Upper lobe of right lung (tissue), 1 donor: Measurements from ENCODE around the gene OR6C4. TPM values are rescaled to one million over a fixed set of nuclear protein-coding genes. Genes with fewer than 3 reads are reported as not detected.
"Not testable (repeated sequence)": the region's sequence is repeated elsewhere in the genome, so short reads cannot be mapped to it uniquely, and the experiment has no call there.

ENCODE experiments used
- ATAC-seq: fragments of 200-7000 bp; cut with Tn5 transposase; one replicate; pipeline ENCODE4 v1.9.1; 2020; ENCODE audit warnings: mild to moderate bottlenecking, moderate library complexity
- DNase-seq: peaks from one replicate; pipeline ENCODE4 v3.0.0-alpha.2; 2020
- H3K27ac ChIP-seq: fragments of 200-600 bp; one replicate; pipeline ENCODE4 v1.8.0; 2022
- H3K27me3 ChIP-seq: fragments of 200-600 bp; one replicate; pipeline ENCODE4 v1.8.0; 2022; ENCODE audit warnings: mild to moderate bottlenecking
- H3K36me3 ChIP-seq: fragments of 200-600 bp; one replicate; pipeline ENCODE4 v1.8.0; 2022
- H3K4me1 ChIP-seq: fragments of 200-600 bp; one replicate; pipeline ENCODE4 v1.8.0; 2022
- H3K4me3 ChIP-seq: fragments of 200-600 bp; one replicate; pipeline ENCODE4 v1.8.0; 2022; ENCODE audit warnings: mild to moderate bottlenecking
- H3K9me3 ChIP-seq: fragments of 200-600 bp; one replicate; pipeline ENCODE4 v1.8.0; 2022
- CTCF ChIP-seq: fragments of 200-600 bp; IDR thresholded peaks from one replicate; pipeline ENCODE4 v1.8.0; 2022; ENCODE audit warnings: antibody characterized with exemption
- intact Hi-C: fragments of 100-400 bp; cut with DNase I; formaldehyde crosslinking; loops from one replicate; pipeline ENCODE4 v1.11.0; 2022
- long read RNA-seq: library from polyadenylated mRNA; unstranded; transcript quantifications from one replicate; pipeline ENCODE4 v2.0.0, GENCODE V29; 2021
- total RNA-seq: library from RNA; stranded (reverse); fragmentation: NEBNext Ultra II Directional; extraction: Animal tissue kit (Norgen Biotek cat#: 25700); gene quantifications from one replicate; pipeline ENCODE4 v1.2.1, GENCODE V29; 2021
- donor health status: DM: no; HTN: yes; CAD: no; lungs with severe emphysema.

Gene OR6C4
- total RNA-seq, result not detected
- long read RNA-seq, result 0 reads

GRCh38 chr12:55549302-55549701 lies at the start of gene OR6C4:
TSS of gene OR6C4 (plus strand) at chr12:55549602. CDS start at chr12:55551227, 1,625 bp downstream.
- Histone ChIP-seq H3K4me3 (no peak within 1 kb of the TSS), H3K36me3 (no peaks in the 10 kb centered on the region), H3K27ac (no peak within 1 kb of the TSS), H3K4me1 (no peaks in the 10 kb centered on the region), H3K9me3 (no peaks in the 10 kb centered on the region), H3K27me3 (no peaks in the 10 kb centered on the region)
- ATAC-seq (no peak), DNase-seq (no peak)
- intact Hi-C loops, result no loop called here
- no peak for TF ChIP-seq CTCF

- H3K27me3 ChIP-seq, result no peaks in the 10 kb centered on the region
- no peak for TF ChIP-seq CTCF
- no peak overlapping the region for H3K4me3 ChIP-seq
- intact Hi-C loops, result no loop called here
- DNase-seq (no peak), ATAC-seq (no peak)
- H3K9me3 ChIP-seq, result no peaks in the 10 kb centered on the region
- H3K27ac ChIP-seq, result no peak overlapping the region
- H3K4me1 ChIP-seq, result no peaks in the 10 kb centered on the region
- H3K36me3 ChIP-seq, result no peaks in the 10 kb centered on the region
Observed at GRCh38 chr12:55499810-55500252, 49.6 kb upstream of the OR6C4 start.

DNA sequence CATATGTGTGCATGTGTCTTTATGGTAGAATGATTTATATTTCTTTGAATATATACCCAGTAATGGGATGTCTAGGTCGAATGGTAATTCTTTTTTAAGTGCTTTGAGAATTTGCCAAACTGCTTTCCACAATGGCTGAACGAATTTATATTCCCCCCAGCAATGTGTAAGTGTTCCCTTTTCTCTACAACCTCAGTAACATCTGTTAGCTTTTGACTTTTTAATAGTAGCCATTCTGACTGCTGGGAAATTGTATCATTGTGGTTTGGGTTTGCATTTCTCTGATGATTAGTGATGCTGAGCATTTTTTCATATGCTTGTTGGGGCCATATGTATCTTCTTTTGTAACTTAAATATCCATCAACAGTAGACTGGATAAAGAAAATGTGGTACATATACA lies 47.8 kb upstream of the OR6C4 start:
- H3K27ac ChIP-seq, result no peak overlapping the region
- DNase-seq, result no peak
- H3K27me3 ChIP-seq, result no peaks in the 10 kb centered on the region
- no peaks in the 10 kb centered on the region for H3K4me1 ChIP-seq
- no peak for ATAC-seq
- intact Hi-C loops, result no loop called here
- H3K9me3 ChIP-seq, result no peaks in the 10 kb centered on the region
- TF ChIP-seq CTCF, result no peak
- no peaks in the 10 kb centered on the region for H3K36me3 ChIP-seq
- no peak overlapping the region for H3K4me3 ChIP-seq

GRCh38 chr12:55515696-55516095 lies 33.7 kb upstream of the OR6C4 start:
- no peaks in the 10 kb centered on the region for H3K27me3 ChIP-seq
- no peaks in the 10 kb centered on the region for H3K9me3 ChIP-seq
- TF ChIP-seq CTCF, result no peak
- no peak overlapping the region for H3K4me3 ChIP-seq
- no peaks in the 10 kb centered on the region for H3K36me3 ChIP-seq
- H3K4me1 ChIP-seq, result no peaks in the 10 kb centered on the region
- H3K27ac ChIP-seq, result no peak overlapping the region
- peak; percentile 15 for ATAC-seq
- DNase-seq, result no peak
- intact Hi-C loops, result no loop called here

DNA sequence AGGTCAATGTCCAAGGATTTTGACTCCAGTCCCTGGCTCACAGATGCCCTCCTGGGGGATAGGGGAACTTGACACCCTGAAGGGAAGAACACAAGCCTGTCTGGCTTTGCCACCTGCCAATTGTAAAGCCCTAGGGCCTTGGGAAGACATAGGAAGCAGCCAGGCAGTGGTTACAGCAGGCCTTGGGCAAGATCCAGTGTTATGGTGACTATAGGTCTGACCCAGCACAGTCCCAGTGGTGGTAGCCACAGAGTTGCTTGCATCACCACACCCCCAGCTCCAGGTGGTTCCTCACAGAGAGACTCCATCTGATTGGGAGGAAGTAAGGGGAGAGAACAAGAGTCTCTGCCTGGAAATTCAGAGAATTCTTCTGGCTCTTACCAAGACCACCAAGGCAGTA lies 33.0 kb upstream of the OR6C4 start:
- no peak for TF ChIP-seq CTCF
- Histone ChIP-seq H3K36me3 (no peaks in the 10 kb centered on the region), H3K4me1 (no peaks in the 10 kb centered on the region), H3K27ac (no peak overlapping the region), H3K4me3 (no peak overlapping the region), H3K27me3 (no peaks in the 10 kb centered on the region), H3K9me3 (no peaks in the 10 kb centered on the region)
- ATAC-seq (no peak), DNase-seq (no peak)
- intact Hi-C loops, result no loop called here

DNA sequence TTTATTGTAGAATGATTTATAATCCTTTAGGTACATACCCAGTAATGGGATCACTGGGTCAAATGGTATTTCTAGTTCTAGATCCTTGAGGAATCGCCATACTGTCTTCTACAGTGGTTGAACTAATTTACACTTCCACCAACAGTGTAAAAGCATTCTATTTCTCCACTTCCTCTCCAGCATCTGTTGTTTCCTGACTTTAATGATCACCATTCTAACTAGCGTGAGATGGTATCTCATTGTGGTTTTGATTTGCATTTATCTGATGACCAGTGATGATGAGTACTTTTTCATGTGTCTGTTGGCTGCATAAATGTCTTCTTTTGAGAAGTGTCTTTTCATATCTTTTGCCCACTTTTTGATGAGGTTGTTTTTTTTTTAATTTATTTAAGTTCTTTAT lies 1.2 kb upstream of the OR6C4 start:
- H3K36me3 ChIP-seq, H3K27me3 ChIP-seq, H3K9me3 ChIP-seq, intact Hi-C loops, H3K4me1 ChIP-seq, H3K4me3 ChIP-seq, H3K27ac ChIP-seq, DNase-seq, ATAC-seq: not testable (repeated sequence)
